Superior temporal gyrus (tissue), 1 donor: ENCODE data around the gene ZYG11A.

Experiments
- DNase-seq: peaks from one replicate; pipeline ENCODE4 v3.0.0-alpha.2; 2016; ENCODE audit errors: extremely low spot score

Gene ZYG11A

GRCh38 chr1:52918201-52918600 is 75.6 kb downstream of the ZYG11A start:
- DNase-seq, result no peak

GRCh38 chr1:52919051-52919722 is 76.6 kb downstream of the ZYG11A start:
- no peak for DNase-seq

DNA sequence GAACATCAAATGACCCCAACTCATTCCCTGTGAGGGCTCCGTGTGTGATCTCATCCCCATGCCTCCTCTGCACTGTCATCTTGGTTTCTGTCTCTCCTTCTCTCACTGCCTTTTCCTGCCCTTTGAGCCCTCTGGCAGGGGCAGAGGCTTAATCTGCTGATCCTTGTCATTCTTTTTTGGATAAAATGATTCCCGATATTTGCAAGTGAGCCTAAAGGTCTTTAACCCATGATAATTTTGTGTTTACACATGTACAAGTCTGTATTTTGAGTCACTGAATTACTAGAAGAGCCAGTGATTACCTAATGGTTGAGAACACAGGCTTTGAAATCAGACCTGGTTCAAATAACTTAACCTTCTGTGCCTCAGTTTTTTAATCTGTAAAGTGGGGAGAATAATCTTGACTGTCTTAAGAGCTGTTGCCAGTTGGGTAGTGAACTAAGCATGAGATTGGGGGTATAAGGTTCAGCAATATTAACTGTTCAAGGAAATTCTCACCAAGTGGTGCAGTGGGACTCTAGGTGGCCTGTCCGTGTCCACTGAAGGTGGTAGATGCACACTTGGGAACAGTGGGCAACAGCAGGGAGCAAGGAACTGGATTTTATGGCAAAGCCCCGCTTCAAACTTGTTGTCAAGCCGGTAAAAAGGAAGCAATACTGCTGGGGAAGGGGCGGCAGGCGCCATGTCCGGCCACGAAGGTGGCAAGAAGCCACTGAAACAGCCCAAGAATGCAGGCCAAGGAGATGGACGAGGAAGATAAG is 77.3 kb downstream of the ZYG11A start:
- no peak for DNase-seq

DNA sequence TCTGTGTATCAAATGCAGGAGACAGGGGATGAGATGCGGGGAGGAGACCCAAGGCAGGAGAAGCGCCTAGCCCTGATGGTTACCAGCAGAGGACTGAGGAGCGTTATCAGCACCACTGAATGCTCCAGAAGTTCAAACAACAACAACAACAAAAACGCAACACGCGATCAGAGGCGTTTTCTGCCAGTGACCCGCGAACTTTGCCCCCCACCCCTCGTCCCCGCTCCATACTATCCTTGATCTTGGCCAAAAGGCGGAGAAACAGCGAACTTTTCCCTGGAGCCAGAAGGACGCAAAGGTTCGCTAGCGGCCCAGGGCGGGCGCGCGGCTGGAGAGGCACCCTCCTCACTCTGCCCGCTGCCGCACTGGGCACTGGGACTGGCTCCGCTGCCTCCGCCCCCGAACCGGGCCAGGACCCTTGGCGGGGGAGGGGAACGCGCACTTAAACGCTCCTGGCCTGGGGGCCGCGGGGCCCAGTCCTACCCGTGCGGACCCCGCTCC is 78.3 kb downstream of the ZYG11A start:
- DNase-seq, result no peak

- DNase-seq, result no peak
Measured at GRCh38 chr1:52925571-52926005, 83.0 kb downstream of the ZYG11A start.

- DNase-seq, result no peak
Measured at GRCh38 chr1:52926864-52927211, 84.3 kb downstream of the ZYG11A start.

- peak; percentile 62 for DNase-seq
Measured at GRCh38 chr1:52927212-52928014, 84.9 kb downstream of the ZYG11A start, which contains the start of gene SCP2. TSS of gene SCP2 (plus strand) at chr1:52927276. CDS start at chr1:52927397, 121 bp downstream.

DNA sequence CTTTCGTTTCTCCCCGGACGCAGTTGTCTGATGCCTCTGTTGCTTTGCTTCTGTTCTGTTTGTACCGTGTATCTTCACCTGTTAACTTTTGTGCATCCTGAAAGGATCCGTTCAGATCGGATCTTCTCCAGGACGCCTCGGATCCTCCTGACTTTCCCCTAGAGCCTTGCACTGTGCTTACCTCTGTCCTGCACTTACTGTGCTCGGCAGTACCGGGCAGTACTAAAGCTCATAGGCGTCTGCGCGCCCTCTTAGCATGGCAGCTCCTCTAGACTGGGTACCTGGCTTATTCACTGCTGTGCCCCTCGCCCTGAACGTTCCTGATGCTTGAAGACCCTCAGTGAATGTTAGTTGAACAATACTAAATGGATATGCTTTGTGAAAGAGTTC is 85.5 kb downstream of the ZYG11A start:
- DNase-seq, result peak; percentile 47

DNA sequence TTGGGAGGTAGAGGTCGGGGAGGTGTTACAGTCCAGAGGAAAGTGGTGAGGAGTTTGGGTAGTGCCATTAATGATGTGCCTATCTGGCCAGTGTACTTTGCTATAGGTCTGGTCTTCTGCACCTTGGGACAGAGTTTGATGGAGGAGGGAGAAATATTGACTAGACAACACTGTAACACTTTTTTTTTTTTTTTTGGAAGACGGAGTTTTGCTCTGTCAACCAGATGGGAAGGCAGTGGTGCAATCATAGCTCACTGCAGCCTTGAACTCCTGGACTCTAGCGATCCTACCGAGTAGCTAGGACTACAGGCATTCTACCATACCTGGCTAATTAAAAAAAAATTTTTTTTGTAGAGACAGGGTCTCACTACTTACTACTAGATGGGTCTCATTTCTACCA is 86.5 kb downstream of the ZYG11A start:
- no peak for DNase-seq

GRCh38 chr1:52937433-52938182 is 95.0 kb downstream of the ZYG11A start:
- DNase-seq, result no peak

DNA sequence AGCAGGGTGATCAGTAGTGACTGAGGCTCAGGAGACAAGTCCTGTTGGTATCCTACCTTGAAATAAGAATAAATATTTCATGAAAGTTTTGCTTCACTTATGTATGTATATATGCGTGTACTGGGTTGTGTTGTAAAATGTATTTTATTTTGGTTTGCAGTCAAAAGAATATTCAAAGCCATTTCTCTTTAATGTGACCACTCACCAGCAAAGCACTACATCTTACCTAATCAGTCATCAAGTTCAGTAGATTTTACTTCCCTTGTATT is 95.6 kb downstream of the ZYG11A start:
- no peak for DNase-seq

DNA sequence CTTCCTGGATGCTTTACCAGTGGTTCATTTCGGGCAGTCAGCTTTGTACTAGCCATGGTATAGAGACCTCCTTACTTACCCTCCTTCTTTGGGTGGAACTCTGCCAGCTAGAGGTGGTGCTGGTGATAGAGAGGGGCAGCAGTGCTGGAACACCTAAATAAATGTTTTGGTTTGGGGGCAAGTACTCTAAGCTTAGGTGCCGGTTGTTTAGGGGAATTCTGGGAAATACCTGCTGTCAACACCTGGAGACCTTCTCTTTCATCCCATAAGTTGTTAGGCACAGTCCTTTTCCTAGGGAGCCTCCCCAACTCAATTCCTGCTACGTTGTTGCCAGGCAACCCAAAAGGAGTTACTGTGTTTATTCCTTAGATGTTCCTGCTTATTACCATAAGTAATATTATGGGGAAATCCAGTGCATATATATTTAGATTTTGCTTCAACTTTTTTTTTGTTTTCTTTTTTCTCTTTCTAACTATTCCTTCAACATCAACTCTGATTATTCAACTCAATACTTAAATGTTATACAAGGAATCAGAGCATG is 101.4 kb downstream of the ZYG11A start:
- no peak for DNase-seq

- no peak for DNase-seq
Measured at GRCh38 chr1:52944566-52944965, 102.0 kb downstream of the ZYG11A start.
